GM19455 (cell line): ENCODE results near the gene ADAMTS17.

ENCODE experiments used
- ATAC-seq: cut with Tn5 transposase; IDR thresholded peaks from one replicate; pipeline ENCODE4 v1.9.1; 2021; ENCODE audit not compliant: unreplicated experiment

Gene ADAMTS17

DNA sequence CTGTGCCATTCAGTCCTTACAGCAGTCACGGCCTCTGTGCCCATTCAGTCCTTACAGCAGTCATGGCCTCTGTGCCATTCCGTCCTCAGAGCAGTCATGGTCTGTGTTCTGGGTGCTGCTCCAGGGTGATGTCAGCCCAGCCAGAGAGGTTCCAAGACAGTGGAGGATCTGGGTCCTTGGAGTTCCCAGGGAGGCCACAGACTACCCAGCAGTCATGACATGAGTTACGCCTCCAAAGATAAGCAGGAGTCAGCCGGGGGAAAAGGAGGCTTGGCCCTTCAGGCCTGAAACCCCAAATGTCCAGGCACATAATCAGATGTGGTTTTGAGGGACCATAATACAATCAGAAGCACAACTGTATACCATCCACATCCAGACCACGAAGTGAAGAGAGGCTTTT lies 115.7 kb downstream of the ADAMTS17 start:
- no peak for ATAC-seq

DNA sequence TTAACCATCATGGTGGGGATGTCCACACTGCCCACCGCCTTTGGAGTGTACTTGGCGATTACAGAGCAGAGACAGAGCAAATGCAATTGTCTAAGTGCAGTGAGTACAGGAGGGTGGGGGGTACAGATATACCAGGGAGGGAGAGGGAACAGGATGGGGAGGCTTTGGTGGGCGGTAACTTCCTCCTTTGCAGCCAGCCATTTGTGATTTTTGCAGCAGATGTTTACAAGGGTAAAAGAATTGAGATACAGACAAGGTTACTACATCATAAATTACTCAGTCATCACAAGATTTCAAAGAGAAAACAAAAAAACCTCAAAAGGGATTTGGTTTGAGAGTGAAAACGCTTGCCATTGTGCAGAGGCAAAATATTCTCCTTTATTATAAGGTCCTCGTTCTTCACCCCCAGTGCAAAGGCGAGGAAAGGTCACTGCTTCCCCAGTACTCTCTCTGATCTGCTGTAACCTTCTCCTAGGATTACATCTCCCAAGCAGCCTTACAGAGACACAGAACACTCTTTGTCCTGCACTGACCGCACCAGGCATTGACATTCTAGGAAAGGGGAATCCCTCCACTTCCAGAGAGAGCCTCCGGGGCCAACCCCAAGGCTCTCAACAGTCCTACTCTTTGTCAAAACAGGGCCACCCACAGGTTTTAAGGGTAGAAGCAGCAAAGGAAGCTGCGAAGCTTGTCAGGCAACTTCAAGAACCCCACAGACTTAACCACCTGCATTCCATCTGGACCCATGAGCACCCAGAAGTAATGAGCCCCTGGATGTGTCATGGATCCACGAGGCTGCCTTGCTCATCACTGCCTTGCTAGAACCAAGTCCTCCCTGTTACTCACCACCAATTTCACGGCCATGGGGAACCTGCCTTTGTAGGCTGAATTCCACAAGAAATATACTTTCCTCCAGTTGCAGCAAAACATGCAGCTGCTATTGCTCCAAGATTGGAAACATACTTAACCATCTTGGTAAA lies 117.3 kb downstream of the ADAMTS17 start:
- no peak for ATAC-seq

DNA sequence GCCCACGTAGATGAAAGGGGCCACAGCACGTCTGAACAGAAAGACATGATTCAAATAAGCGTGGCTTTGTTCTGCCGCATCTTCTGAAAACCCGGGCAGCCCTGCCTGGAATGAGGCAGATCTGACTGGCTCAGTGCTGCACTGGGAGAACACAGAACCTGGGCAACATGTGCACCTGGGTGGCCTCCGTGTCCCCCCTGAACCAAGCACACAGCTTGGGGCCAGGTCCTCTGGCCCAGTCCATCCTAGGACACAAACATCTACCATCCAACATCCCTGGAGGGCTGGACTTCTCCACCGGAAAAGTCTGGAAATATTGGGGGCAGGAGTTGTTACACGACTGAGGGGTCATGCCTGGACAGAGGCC lies 119.4 kb downstream of the ADAMTS17 start:
- ATAC-seq = no peak

DNA sequence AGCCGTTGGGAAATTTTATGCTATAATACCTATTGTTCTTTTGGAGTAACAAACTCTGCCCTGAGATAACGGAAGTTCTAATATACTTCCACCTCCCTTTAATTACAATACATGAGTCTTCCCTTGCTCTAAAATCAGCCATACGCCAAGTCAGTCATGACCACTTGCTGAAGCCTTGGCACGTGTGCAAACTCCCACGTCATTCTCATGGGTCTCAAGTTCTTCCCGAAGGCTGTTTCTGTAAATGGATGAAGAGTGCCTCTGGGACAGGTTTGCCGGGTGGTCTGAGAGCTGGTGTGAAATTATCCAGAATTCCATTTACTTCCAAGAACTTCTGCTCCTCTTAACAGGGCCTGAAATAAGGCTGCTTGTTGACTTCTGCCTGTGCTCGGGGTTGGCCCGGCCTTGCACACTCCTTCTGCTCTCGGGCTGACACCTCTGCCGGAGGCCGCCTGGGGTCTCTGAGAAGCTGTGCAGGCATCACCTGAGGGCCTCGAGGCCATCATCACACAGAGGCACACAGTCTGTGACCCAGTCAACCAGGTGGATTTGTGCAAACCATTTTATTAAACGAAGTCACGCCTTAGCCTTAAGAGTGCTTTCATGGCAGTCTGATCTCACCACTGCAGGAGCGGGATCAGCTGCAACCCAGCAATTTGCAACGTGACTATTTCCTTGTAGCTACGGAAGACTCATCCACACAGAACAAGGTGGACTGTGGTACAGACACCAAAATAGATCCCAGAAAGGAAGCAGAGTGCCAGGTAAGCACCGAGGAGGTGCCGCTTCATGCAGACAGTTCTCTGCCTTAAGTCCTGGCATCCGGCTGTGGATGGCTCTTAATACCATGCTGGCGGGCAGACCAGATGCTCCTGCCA lies 120.1 kb downstream of the ADAMTS17 start:
- no peak for ATAC-seq

DNA sequence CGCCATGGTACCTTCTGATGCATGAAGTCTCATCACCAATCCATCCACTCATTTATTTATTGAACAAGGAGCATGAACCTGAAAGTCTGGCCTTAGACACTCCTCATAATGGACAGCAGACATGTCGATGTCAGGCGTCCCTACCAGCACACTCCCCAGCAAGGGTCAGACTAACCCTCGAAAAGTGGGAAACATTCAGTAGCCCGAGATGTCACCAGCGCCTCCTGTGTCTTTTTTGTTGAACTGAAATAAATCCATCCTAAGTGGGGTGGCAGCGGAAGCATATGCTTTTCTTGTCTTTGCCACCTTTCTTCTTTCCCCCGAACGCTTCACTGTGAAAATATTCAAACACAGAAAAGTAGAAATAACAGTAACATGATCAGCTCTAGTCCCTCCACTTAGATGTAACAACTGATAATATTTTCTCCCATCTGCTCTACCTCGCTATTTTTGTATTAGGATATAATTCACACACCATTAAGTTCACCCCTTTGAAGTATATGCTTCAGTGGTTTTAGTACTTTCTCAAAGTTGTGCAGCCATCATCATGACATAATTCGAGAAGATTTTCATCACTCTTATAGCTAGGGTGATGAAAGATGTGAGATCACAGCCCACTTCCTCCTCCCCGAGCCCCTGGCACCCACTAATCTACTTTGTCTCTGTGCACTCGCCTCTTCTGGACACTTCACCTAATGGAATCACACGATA lies 121.6 kb downstream of the ADAMTS17 start:
- ATAC-seq = no peak

DNA sequence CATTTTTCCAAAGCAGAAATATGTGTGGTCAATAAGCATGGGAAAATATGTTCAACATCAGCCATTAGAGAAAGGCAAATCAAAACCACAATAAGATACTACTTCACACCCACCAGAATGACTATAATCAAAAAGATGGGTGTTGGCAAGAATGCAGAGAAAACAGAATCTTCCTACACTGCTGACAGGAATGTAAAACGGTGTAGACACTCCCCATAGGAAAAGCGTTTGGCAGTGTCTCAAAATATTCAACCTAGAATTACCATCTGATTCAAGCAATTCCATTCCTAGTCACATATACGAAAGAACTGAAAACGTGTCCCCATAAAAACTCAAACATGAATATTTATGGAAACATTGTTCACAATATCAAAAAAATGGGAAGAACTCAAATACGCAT lies 123.3 kb downstream of the ADAMTS17 start:
- no peak for ATAC-seq

DNA sequence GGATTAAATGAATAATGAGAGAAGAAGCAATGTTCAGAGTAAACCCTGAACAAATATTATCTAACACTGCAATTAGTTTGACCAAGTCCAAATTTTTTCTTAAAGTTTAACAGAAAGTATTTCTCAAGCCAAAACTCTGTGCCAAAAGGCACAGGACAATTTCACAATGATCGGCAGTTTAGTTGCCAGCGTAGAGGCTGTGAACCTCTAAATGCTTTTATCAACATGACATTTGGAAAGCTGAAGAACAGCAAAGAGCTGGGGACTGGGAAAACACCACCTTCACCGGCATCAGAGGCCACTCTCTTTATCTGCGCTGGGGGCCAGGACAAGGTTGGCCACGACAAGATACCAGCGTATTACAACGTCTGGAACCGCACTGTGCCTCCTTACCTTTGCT lies 125.6 kb downstream of the ADAMTS17 start:
- ATAC-seq = no peak

DNA sequence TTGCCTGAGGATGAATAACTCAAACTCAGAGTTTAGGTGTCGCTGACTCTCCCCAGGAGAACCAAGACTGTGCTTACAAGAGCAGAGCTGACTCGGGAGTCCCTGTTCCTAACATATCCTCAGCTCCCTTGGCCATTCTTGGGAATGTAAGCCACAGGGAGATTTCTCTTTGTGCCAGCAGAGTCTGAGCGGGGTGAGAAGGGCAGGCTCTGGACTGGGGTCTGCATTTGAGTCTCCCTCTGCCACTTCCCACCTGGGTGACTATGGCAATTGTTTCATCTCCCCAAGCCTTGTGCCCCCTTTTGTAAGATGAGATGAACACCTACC lies 126.0 kb downstream of the ADAMTS17 start:
- no peak for ATAC-seq

DNA sequence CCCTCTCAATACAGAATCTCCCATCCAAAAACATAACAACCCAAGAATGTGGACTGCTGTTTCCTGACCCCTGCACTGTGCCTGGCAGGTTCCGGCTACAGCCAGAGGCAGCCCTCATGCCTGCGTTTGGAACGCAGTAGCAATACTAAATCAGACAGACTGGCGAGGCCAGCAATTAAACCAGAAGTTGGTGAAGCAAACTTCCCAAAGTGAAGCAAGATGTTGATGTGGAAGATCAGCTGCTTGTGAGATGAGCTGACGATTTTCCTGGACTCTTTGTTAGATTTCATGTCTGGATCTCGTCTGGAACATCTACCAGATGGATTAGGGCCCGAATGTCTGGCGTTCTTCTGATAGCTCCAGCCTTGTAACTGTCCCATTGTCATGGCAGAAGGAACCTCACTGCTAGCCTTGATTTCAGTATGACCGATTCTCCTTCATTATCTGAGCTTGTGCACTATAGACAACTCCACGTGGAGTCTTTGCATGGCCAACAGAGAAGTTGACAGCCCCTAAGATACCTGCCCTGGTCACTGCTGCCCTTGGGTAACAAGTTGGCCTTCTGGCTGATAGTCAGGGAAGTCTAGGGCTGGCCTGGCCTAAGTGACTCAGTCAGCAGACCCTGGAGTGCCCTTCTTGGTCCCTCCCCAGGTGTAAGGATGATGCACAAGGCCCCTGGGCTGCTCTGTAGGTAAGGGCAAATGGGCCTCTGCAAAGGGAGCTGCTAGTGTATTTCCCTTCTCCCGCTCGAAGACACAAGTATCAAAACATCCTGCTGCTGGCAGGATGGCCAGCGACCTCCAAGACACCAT lies 126.5 kb downstream of the ADAMTS17 start:
- no peak for ATAC-seq

DNA sequence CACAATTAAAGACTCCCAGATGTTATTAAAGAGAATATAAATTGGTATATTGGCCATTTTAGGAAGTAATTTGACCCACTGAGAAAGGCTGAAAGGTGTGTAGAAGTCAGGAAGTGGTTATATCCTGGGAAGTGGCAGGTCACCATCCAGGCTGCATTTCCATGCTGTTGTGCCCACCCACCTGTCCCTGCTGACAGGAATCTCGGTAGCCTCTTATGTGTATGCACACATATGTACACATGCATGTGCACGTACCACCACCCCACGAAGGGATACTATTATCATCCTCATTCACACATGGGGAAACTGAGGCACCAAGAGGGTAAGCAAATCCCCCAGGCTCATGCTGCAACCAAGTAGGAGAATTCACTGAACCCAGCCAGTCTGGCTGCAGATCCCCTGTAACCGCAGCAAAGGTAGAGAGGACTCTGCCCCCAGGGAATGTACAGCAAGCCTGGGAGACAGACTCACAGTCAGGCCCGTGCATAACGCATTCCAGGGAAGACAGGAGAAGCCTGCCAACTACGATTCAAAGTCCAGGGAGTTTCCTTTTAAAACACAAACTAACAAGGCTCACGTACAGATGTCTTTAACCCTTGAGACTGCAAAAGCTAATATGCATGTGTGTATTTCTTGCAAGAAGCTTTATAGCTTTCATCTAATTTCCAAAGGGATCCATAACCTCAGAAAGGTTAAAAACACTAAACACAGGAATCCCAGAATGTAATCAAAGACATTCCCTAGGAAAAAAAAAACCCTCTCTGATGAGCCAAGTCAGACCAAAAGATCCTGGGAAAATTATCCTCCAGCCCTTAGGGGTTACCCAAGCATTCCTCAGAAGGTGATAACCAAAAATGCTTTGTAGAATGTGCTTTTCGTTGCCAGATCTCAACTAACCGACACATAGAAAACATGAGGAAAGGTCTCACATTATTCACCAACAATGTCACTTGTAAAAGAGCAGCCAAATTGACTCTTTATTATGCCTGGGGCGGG lies 129.6 kb downstream of the ADAMTS17 start:
- no peak for ATAC-seq

DNA sequence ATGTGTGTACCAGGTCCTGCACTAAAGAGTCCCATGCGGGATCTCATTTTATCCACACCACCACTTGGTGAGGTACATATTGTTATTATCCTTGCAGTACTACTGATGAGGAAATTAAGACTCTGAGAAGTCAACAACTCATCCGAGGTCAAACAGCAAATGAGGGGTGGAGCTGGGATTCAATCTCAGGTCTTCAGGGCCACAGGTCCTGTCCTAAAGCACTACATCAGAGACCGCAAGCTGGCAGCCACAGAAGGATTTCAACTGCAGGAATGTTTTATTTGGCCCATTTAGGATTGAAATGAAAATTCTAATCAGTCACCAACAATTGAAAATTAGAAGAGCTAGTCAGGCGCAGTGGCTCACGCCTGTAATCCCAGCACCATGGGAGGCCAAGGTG lies 131.4 kb downstream of the ADAMTS17 start:
- no peak for ATAC-seq

DNA sequence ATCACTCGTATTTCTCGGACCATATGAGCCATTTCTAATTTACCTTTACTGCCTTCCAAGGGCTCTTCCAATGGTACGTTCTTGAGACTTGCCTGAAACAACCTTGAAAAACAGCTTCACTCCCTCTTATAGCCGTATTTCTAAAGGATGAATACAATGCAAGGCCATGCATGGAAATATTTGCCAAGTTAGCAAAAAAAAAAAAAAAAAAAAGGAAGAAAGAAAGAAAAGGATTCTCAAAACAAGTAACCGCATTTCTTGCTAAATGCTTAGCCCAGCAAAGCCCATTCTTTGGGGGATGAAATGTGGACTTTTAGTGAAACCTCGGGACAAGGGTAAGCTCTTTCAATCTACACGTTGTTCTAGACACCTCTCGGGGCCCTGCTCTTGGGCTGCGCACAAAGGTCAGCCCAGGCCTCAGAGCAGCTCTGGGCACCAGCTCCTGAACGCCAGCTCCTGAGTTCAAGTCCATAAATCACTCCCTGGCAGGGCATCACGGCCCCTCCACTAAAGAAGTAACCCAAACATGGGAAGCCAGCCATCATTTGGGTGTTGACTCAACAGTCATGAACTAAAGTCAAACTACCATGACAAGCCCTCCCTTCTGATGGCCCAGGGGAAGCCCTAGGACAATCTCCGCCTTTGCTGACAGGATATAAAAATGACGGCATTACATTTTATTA lies 132.7 kb downstream of the ADAMTS17 start:
- ATAC-seq = no peak

DNA sequence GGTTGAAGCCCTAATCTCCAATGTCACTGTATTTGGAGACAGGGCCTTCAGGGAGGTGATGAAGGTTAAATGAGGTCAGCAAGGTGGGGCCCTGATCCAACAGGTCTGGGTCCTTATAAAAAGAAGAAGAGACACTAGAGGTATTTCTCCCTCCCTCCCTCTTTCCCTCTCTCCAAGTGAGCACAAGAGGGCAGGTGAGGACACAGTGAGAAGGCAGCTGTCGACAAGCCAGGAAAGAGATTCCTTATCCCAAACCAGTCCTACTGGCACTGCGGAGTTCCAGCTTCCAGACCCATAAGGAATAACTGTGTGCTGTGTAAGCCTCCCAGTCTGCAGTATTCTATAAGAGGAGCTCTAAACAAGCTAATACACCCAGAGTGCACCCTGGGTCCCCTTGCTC lies 134.7 kb downstream of the ADAMTS17 start:
- no peak for ATAC-seq

DNA sequence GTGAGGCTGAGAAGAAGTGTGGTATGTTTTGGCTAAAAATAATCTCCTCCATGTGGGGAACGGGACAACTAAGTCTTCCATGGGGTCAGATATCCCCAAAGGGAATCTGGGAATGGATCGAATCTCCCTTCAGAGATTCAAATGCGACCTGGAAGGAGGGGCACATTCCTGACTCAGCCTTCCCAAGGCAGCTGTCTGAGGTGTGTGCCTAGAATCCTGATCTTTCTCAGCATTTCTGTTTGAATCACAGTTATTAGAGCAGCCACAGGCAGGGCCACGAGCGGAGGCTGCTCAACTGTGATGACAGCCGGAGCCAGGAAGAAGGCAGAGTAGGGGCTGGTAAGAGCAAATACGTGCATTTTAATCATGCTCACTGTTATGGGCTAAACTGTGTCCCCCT lies 135.1 kb downstream of the ADAMTS17 start:
- no peak for ATAC-seq

DNA sequence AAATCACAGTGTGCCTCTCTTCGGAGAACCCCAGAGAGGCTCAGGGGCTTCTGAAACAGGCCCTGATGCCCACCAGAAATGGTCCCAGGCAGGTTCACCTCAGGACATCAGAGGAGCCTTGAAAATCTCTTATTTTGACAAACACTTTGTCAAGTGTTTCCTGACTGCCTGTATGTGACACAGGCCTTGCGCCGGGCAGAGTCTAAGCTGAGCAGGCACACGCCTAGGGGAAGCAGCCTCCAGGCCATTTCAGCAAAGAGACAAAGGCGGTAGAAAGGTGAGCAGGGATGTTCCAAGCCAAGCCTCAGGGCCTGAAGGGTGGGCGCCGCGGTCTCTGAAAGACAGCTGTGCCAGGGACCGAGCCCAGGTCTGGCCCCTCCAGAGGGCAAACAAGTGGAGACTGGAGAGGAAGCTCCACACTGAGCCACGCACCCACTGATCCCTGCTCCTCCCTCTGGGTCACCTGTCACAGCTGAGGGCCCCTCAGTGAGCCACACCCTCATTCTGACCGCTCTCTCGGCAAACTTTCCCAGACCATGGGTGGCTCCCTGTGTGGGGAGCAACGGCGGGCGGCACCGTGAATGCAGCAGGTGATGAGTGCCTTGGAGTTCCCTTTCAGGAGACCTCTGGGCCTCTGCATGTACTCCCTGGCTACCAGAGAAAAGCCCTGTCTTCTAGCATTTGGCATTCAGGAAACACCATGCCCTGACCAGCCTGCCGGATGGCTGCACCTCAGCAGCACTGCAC lies 136.1 kb downstream of the ADAMTS17 start:
- ATAC-seq = no peak

DNA sequence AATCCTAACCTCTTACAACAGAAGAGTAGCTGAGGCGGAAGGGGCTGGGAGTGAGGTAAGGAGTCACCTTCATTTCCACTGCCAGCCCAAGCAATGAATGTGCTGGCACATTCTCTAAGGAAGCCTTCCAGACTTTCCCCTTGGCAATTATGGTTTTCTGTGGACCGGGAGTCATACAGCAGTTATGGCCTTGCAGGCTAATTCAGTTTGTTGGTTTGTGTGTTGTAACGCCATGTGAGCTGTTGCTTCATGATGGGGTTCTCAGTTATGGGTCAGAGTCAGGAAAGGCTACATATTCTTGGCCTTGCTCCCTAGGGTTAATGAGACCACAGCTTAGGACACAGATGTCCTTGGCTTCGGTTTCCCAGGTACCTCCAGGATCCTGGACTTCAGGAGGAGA lies 137.0 kb downstream of the ADAMTS17 start:
- no peak for ATAC-seq

DNA sequence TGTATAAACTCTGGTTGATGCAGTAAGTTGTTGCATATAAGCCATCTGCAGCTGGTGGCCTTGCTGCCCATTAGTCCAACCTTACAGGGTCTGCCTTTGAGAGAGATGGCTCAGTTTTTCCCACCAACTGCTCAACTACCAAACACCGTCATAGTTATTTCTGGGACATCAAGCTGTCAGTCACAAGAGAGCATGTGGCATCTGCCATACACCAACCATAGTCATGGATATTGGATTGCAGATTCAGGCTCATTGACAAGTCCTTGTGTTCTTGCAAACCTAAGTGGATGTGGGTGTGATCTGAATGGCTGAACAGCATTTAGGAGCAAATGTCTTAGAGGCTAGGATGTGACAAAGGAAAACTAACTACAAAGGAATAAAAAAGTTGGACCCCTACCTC lies 137.6 kb downstream of the ADAMTS17 start:
- no peak for ATAC-seq

DNA sequence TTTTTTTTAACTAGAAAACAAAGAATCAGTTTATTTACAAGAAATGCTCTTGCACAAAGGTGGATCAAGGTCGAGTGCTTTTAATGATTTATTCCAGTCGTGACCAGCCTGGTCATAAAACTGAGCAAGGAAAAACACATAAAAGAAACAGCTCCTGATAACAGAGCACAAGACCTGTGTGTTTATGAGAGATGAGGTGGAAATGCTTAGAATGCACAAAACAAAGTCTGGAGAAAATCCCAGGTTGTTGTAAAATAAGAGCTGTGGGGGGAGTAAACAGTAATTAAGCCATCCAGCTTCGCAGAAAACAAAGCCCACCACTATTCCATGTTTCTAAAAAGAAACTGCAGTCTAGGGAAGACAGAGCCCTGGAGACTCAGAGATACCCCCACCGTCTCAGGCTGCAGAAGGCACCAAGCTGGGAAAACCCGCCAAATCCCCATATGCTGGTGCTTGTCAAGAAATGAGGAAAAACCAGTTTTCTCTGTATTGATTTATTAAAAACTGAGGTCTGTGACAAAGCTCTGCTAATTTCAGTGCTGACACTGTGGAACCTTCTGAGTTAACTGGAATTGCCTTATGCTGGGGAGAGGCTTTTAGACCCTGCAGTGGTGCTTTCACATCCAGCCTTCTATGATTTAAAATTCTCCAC lies 139.3 kb downstream of the ADAMTS17 start:
- no peak for ATAC-seq
